HepG2 (cell line): ENCODE measurements around the gene IL32. TPM values are rescaled to one million over a fixed set of nuclear protein-coding genes. Genes with fewer than 3 reads are reported as not detected.

Experiments
- ATM ChIP-seq: fragments of 450-650 bp; IDR thresholded peaks from 2 replicates; pipeline ENCODE4 v1.7.1; 2017; ENCODE audit warnings: mild to moderate bottlenecking, borderline replicate concordance
- CSRNP1 ChIP-seq: sonication (generic); formaldehyde crosslinking; IDR thresholded peaks from 2 replicates; pipeline ENCODE4 v1.8.1; 2023; ENCODE audit warnings: mild to moderate bottlenecking, missing genetic modification reagents
- EZH2 ChIP-seq: conservative IDR thresholded peaks from 2 replicates; pipeline ENCODE4 v1.6.1; 2012; ENCODE audit warnings: mild to moderate bottlenecking, low read depth, low read length, moderate library complexity
- FOXO1 ChIP-seq: sonication (generic); formaldehyde crosslinking; IDR thresholded peaks from 2 replicates; pipeline ENCODE4 v1.4.0; 2020; ENCODE audit warnings: missing genetic modification reagents
- FUBP1 ChIP-seq: sonication (generic); formaldehyde crosslinking; IDR thresholded peaks from 2 replicates; pipeline ENCODE4 v1.5.1; 2020; ENCODE audit warnings: missing genetic modification reagents, mild to moderate bottlenecking, borderline replicate concordance
- IRF2 ChIP-seq: IDR thresholded peaks from 2 replicates; pipeline ENCODE4 v1.6.1; 2018; ENCODE audit warnings: missing genetic modification reagents, missing compliant biosample characterization
- KLF12 ChIP-seq: sonication (generic); formaldehyde crosslinking; IDR thresholded peaks from 2 replicates; pipeline ENCODE4 v1.4.0; 2020; ENCODE audit warnings: missing genetic modification reagents, borderline replicate concordance
- NCOA2 ChIP-seq: sonication (generic); formaldehyde crosslinking; IDR thresholded peaks from 2 replicates; pipeline ENCODE4 v1.8.0; 2022; ENCODE audit warnings: inconsistent platforms
- POLR2A ChIP-seq, 2 experiments: IDR thresholded peaks; 2 replicates each; pipeline ENCODE4 v1.6.1; 2011; ENCODE audit warnings: low read depth in 2 of 2, low read length in 2 of 2, mild to moderate bottlenecking in 1 of 2, moderate library complexity in 1 of 2; ENCODE audit not compliant: insufficient read depth in 1 of 2
- SOX6 ChIP-seq, 2 experiments: fragments of 450-650 bp in 1 of 2; sonication (generic) in 1 of 2; formaldehyde crosslinking in 1 of 2; IDR thresholded peaks; 2 replicates each; pipeline versions ENCODE4 v1.4.0 to v1.6.1; 2017 to 2020; ENCODE audit warnings: antibody characterized with exemption in 1 of 2, mild to moderate bottlenecking in 1 of 2, missing genetic modification reagents in 1 of 2
- SRSF9 ChIP-seq: fragments of 200-400 bp; formaldehyde crosslinking; IDR thresholded peaks from 2 replicates; pipeline ENCODE4 v1.6.1; 2018; ENCODE audit warnings: borderline replicate concordance, mild to moderate bottlenecking, low read depth, low read length; ENCODE audit not compliant: insufficient read depth, poor library complexity, severe bottlenecking
- ZBTB7A ChIP-seq: sonication (generic); formaldehyde crosslinking; IDR thresholded peaks from 2 replicates; pipeline ENCODE4 v1.8.0; 2022; ENCODE audit warnings: mild to moderate bottlenecking, missing genetic modification reagents
- ZGPAT ChIP-seq: IDR thresholded peaks from 2 replicates; pipeline ENCODE4 v1.6.1; 2016; ENCODE audit warnings: mild to moderate bottlenecking
- ZHX2 ChIP-seq, 2 experiments: sonication (generic) in 1 of 2; formaldehyde crosslinking in 1 of 2; IDR thresholded peaks; 2 replicates each; pipeline versions ENCODE4 v1.6.1 to v1.9.0; 2014 to 2022; ENCODE audit warnings: antibody characterized with exemption in 1 of 2, borderline replicate concordance in 1 of 2, inconsistent platforms in 1 of 2, low read depth in 1 of 2, missing genetic modification reagents in 1 of 2
- ZIK1 ChIP-seq: sonication (generic); formaldehyde crosslinking; IDR thresholded peaks from 2 replicates; pipeline ENCODE4 v1.5.0; 2020; ENCODE audit warnings: mild to moderate bottlenecking, low read depth, missing genetic modification reagents, borderline replicate concordance
- ZNF138 ChIP-seq: sonication (generic); formaldehyde crosslinking; IDR thresholded peaks from 2 replicates; pipeline ENCODE4 v1.5.0; 2020; ENCODE audit warnings: mild to moderate bottlenecking, low read depth, missing genetic modification reagents
- ZNF30 ChIP-seq: sonication (generic); formaldehyde crosslinking; IDR thresholded peaks from 2 replicates; pipeline ENCODE4 v1.5.0; 2020; ENCODE audit warnings: mild to moderate bottlenecking, missing genetic modification reagents
- ZNF343 ChIP-seq: sonication (generic); formaldehyde crosslinking; IDR thresholded peaks from 2 replicates; pipeline ENCODE4 v1.4.0; 2020; ENCODE audit warnings: mild to moderate bottlenecking, missing genetic modification reagents
- polyA plus RNA-seq, 8 experiments: library from polyadenylated mRNA; depleted of rRNA in 3 of 8; stranded (reverse) in 7 of 8; unstranded in 1 of 8; fragments of >200 nt; fragmentation: Illumina TruSeq in 4 of 8; extraction: Trizol in 4 of 8; gene quantifications; 2 replicates each; pipeline versions ENCODE4 v1.2.1 to v1.2.3, GENCODE V29; 2011 to 2016; ENCODE audit warnings: low read depth in 4 of 8, missing spikeins in 1 of 8, mixed read lengths in 1 of 8; ENCODE audit not compliant: insufficient read depth in 1 of 8
- total RNA-seq, 5 experiments: library from RNA; depleted of rRNA; stranded (reverse); fragments of >200 nt; fragmentation: Illumina TruSeq; extraction: Trizol; gene quantifications; 2 replicates each; pipeline ENCODE4 v1.2.3, GENCODE V29; 2016; ENCODE audit warnings: low read depth in 1 of 5

IL32 gene
- total and polyA plus RNA-seq, 2 of the 13 experiments (the other 11 are each of a cell fraction or from before 2014, with no cell fraction given), result 115 to 165 TPM

GRCh38 chr16:3065069-3065741 lies at the start of gene IL32 (continued):
- TF ChIP-seq ZHX2 (IDR thresholded peaks at IDR 0.05; ENCODE audit: low read depth) (no peak), ZHX2 (CRISPR knock-in tag; IDR thresholded peaks at IDR 0.05; ENCODE audit: borderline replicate concordance) (no peak), CSRNP1 (CRISPR knock-in tag) (no peak), SRSF9 (no peak), POLR2A (IDR thresholded peaks at IDR 0.05; ENCODE audit: insufficient read depth in 1 of 2, low read depth in 2 of 2, low read length in 2 of 2) (peak; percentile 72 to 75), ZNF30 (CRISPR knock-in tag) (no peak), ZNF343 (CRISPR knock-in tag) (peak; percentile 59; the same call in 1 of the 2 replicates), EZH2 (no peak), FUBP1 (CRISPR knock-in tag) (no peak), ZBTB7A (CRISPR knock-in tag) (peak; percentile 51; the same call in 1 of the 2 replicates), SOX6 (IDR thresholded peaks at IDR 0.05) (no peak), SOX6 (CRISPR knock-in tag; IDR thresholded peaks at IDR 0.05) (peak; percentile 65), NCOA2 (peak; percentile 59; the same call in 1 of the 2 replicates), FOXO1 (CRISPR knock-in tag) (no peak; the same call in 1 of the 2 replicates), IRF2 (CRISPR knock-in tag) (peak; percentile 80), ATM (no peak), ZNF138 (no peak), ZGPAT (CRISPR knock-in tag) (peak; percentile 66), ZIK1 (CRISPR knock-in tag) (no peak), KLF12 (CRISPR knock-in tag) (no peak)
